PC-3 (cell line): ENCODE data around the gene NXPE3. TPM values are rescaled to one million over a fixed set of nuclear protein-coding genes. Genes with fewer than 3 reads are reported as not detected.

ENCODE experiments used
- ATAC-seq: fragments of 200-7000 bp; cut with Tn5 transposase; 2 replicates; pipeline ENCODE4 v1.9.1; 2020; ENCODE audit warnings: mild to moderate bottlenecking, moderate library complexity
- BruUV-seq: library from RNA; stranded (reverse); fragments of 400-500 nt; replicated peaks from 2 replicates; lab custom pipeline; 2021; lab: Mats Ljungman, UMichigan
- CTCF ChIA-PET: fragments of 300-600 bp; sonication (Branson Sonifier 250); formaldehyde crosslinking; loops from one replicate; lab custom pipeline; 2022; ENCODE audit warnings: antibody characterized with exemption; lab: Charles Lee
- POLR2A ChIA-PET: fragments of 300-600 bp; sonication (Branson Sonifier 250); formaldehyde crosslinking; loops from one replicate; lab custom pipeline; 2022; ENCODE audit warnings: antibody characterized with exemption; ENCODE audit not compliant: unreplicated experiment; lab: Charles Lee
- DNase-seq: peaks from one replicate; pipeline ENCODE4 v3.0.0-alpha.2; 2015
- H2AFZ ChIP-seq: fragments of 300-600 bp; sonication (generic); 2 replicates; pipeline ENCODE4 v1.6.0; 2016; ENCODE audit warnings: antibody characterized with exemption, low read length
- H3F3A ChIP-seq: fragments of 300-600 bp; sonication (generic); one replicate; pipeline ENCODE4 v1.6.0; 2017; ENCODE audit warnings: antibody characterized with exemption, low read length, control low read depth, mild to moderate bottlenecking; ENCODE audit not compliant: unreplicated experiment
- H3K27ac ChIP-seq: fragments of 300-600 bp; sonication (generic); 2 replicates; pipeline ENCODE4 v1.5.1; 2016; ENCODE audit warnings: mild to moderate bottlenecking, low read length
- H3K27me3 ChIP-seq: fragments of 300-600 bp; sonication (generic); 2 replicates; pipeline ENCODE4 v1.6.1; 2016; ENCODE audit warnings: low read length, mixed read lengths
- H3K36me3 ChIP-seq: fragments of 300-600 bp; sonication (generic); 2 replicates; pipeline ENCODE4 v1.6.1; 2016; ENCODE audit warnings: low read depth, mixed run types, low read length, mixed read lengths
- H3K4me1 ChIP-seq: fragments of 300-600 bp; sonication (generic); 2 replicates; pipeline ENCODE4 v1.5.1; 2016; ENCODE audit warnings: low read length; ENCODE audit not compliant: insufficient read depth
- H3K4me2 ChIP-seq: fragments of 300-600 bp; sonication (generic); 2 replicates; pipeline ENCODE4 v1.6.0; 2016; ENCODE audit warnings: low read length
- H3K4me3 ChIP-seq: fragments of 300-600 bp; sonication (generic); 2 replicates; pipeline ENCODE4 v1.5.1; 2016; ENCODE audit warnings: mild to moderate bottlenecking, low read length, mixed read lengths
- H3K79me2 ChIP-seq: fragments of 300-600 bp; sonication (generic); 2 replicates; pipeline ENCODE4 v1.6.1; 2017; ENCODE audit warnings: low read length, mixed read lengths
- H3K9ac ChIP-seq: fragments of 300-600 bp; sonication (generic); 2 replicates; pipeline ENCODE4 v1.6.0; 2016; ENCODE audit warnings: mild to moderate bottlenecking, low read length
- H3K9me2 ChIP-seq: fragments of 300-600 bp; sonication (generic); replicated peaks from 2 replicates; pipeline ENCODE4 v1.6.1; 2016; ENCODE audit warnings: mixed run types, low read length, mixed read lengths
- H3K9me3 ChIP-seq: fragments of 300-600 bp; sonication (generic); 2 replicates; pipeline ENCODE4 v1.6.1; 2016; ENCODE audit warnings: low read length, mixed read lengths
- H4K20me1 ChIP-seq: fragments of 300-600 bp; sonication (generic); 2 replicates; pipeline ENCODE4 v1.6.1; 2016; ENCODE audit warnings: low read length, mixed read lengths
- CTCF ChIP-seq: fragments of 300-600 bp; sonication (generic); conservative IDR thresholded peaks from 2 replicates; pipeline ENCODE4 v1.5.1; 2017; ENCODE audit warnings: antibody characterized with exemption, low read depth, mild to moderate bottlenecking, low read length
- EZH2 ChIP-seq: fragments of 300-600 bp; sonication (generic); IDR thresholded peaks from one replicate; pipeline ENCODE4 v1.6.1; 2017; ENCODE audit warnings: antibody characterized with exemption, mild to moderate bottlenecking, low read length; ENCODE audit not compliant: unreplicated experiment
- EZH2phosphoT487 ChIP-seq: fragments of 300-600 bp; sonication (generic); IDR thresholded peaks from 2 replicates; pipeline ENCODE4 v1.6.1; 2018; ENCODE audit warnings: mild to moderate bottlenecking, antibody characterized with exemption, low read length, borderline replicate concordance
- intact Hi-C: fragments of 100-400 bp; cut with micrococcal nuclease; formaldehyde crosslinking; loops from 2 replicates; pipeline ENCODE4 v1.9.0; 2023
- total RNA-seq: library from RNA; depleted of rRNA; stranded (reverse); fragments of >200 nt; gene quantifications from 2 replicates; pipeline ENCODE4 v1.2.3, GENCODE V29; 2014

Gene NXPE3
- total RNA-seq, 1 experiment from 2014 or later, result 12.6 TPM

GRCh38 chr3:101778385-101779046 is 495 bp upstream of the NXPE3 start:
- TF ChIP-seq EZH2 (no peak), CTCF (no peak), EZH2phosphoT487 (no peak)
- H3K27ac ChIP-seq, result no peak overlapping the region
- H3K4me2 ChIP-seq, result peak overlapping the region; percentile 94
- H2AFZ ChIP-seq, result peak overlapping the region; percentile 91
- H3K9me3 ChIP-seq, result no peaks in the 10 kb centered on the region
- POLR2A ChIA-PET, result interaction anchor here (0.6 kb wide), 1 partner anchor 702 kb away, joined by 3 read pairs; no protein-coding TSS in a partner anchor
- peak overlapping the region; percentile 58; the same call in 1 of the 2 replicates for H3K9ac ChIP-seq
- peak overlapping the region; percentile 81 for H3K4me3 ChIP-seq
- no peaks in the 10 kb centered on the region for H3F3A ChIP-seq
- no peaks in the 10 kb centered on the region for H3K9me2 ChIP-seq
- peaks cover 28% of the 10 kb centered on the region for H3K79me2 ChIP-seq
- H3K27me3 ChIP-seq, result no peaks in the 10 kb centered on the region
- peaks cover 23% of the 10 kb centered on the region for H3K4me1 ChIP-seq
- CTCF ChIA-PET, result interaction anchor here (0.5 kb wide), 1 partner anchor 39 kb away, joined by 6 read pairs; no protein-coding TSS in a partner anchor
- peaks cover 2% of the 10 kb centered on the region for H3K36me3 ChIP-seq
- DNase-seq (no peak), ATAC-seq (peak; percentile 3)
- intact Hi-C loops, result no loop called here
- no peaks in the 10 kb centered on the region for H4K20me1 ChIP-seq
- BruUV-seq, result TSS peak; percentile 93

GRCh38 chr3:101779822-101780381 is 891 bp downstream of the NXPE3 start:
- ATAC-seq, result no peak
- H3F3A ChIP-seq, result no peaks in the 10 kb centered on the region
- intact Hi-C loops, result no loop called here
- peak overlapping the region; percentile 81 for H3K4me3 ChIP-seq
- BruUV-seq, result TSS peak; percentile 59
- H3K4me1 ChIP-seq, result peaks cover 23% of the 10 kb centered on the region
- no peaks in the 10 kb centered on the region for H3K9me2 ChIP-seq
- TF ChIP-seq CTCF (no peak), EZH2phosphoT487 (no peak), EZH2 (no peak)
- H3K4me2 ChIP-seq, result peak overlapping the region; percentile 94
- DNase-seq, result no peak
- no peaks in the 10 kb centered on the region for H4K20me1 ChIP-seq
- H3K9me3 ChIP-seq, result no peaks in the 10 kb centered on the region
- peak overlapping the region; percentile 58 for H3K9ac ChIP-seq
- H3K36me3 ChIP-seq, result peaks cover 7% of the 10 kb centered on the region
- ChIA-PET CTCF (no interaction called here), POLR2A (interaction anchor here (0.6 kb wide), 1 partner anchor 32 kb away, joined by 14 read pairs; no protein-coding TSS in a partner anchor)
- peaks cover 28% of the 10 kb centered on the region for H3K79me2 ChIP-seq
- H2AFZ ChIP-seq, result peak overlapping the region; percentile 91
- no peak overlapping the region for H3K27ac ChIP-seq
- H3K27me3 ChIP-seq, result no peaks in the 10 kb centered on the region
